HG03139 (cell line): Measurements from ENCODE around the gene TNFAIP1.

Experiments used
- ATAC-seq: cut with Tn5 transposase; IDR thresholded peaks from one replicate; pipeline ENCODE4 v1.9.1; 2021; ENCODE audit not compliant: unreplicated experiment

TNFAIP1 gene

GRCh38 chr17:28344435-28344901, 8.9 kb downstream of the TNFAIP1 start:
- ATAC-seq = no peak

- ATAC-seq = no peak
These were observed 10.0 kb downstream of the TNFAIP1 start for GRCh38 chr17:28345419-28346198.

GRCh38 chr17:28346199-28346580, 10.6 kb downstream of the TNFAIP1 start:
- no peak for ATAC-seq

- no peak for ATAC-seq
These were observed 11.2 kb downstream of the TNFAIP1 start for GRCh38 chr17:28346746-28347246.

GRCh38 chr17:28347261-28347891, 11.8 kb downstream of the TNFAIP1 start:
- no peak for ATAC-seq

- ATAC-seq = no peak
These were observed 13.4 kb downstream of the TNFAIP1 start for GRCh38 chr17:28348979-28349378.

- no peak for ATAC-seq
These were observed 14.7 kb downstream of the TNFAIP1 start for GRCh38 chr17:28350271-28350670.

GRCh38 chr17:28357061-28357900, 21.7 kb downstream of the TNFAIP1 start, which contains the start of gene POLDIP2:
Gene POLDIP2, minus strand, starts transcription at chr17:28357527. Its CDS starts 79 bp downstream, at chr17:28357448.
- peak; percentile 95 for ATAC-seq

GRCh38 chr17:28357901-28358197, 22.3 kb downstream of the TNFAIP1 start:
- no peak for ATAC-seq

- no peak for ATAC-seq
These were observed 27.6 kb downstream of the TNFAIP1 start for GRCh38 chr17:28363186-28363585.

- ATAC-seq = no peak
These were observed 28.5 kb downstream of the TNFAIP1 start for GRCh38 chr17:28363776-28364650.

GRCh38 chr17:28364665-28365363, 29.3 kb downstream of the TNFAIP1 start, which contains the start of gene SEBOX:
Gene SEBOX, minus strand, starts transcription at chr17:28365199. Its CDS starts 48 bp downstream, at chr17:28365151.
- no peak for ATAC-seq

- ATAC-seq = no peak
These were observed 29.9 kb downstream of the TNFAIP1 start for GRCh38 chr17:28365487-28365886.

GRCh38 chr17:28366605-28367004, 31.0 kb downstream of the TNFAIP1 start:
- no peak for ATAC-seq

GRCh38 chr17:28367641-28368305, 32.2 kb downstream of the TNFAIP1 start:
- no peak for ATAC-seq

- no peak for ATAC-seq
These were observed 32.8 kb downstream of the TNFAIP1 start for GRCh38 chr17:28368306-28368831.

GRCh38 chr17:28368915-28369683, 33.5 kb downstream of the TNFAIP1 start:
- ATAC-seq = no peak

- no peak for ATAC-seq
These were observed 34.1 kb downstream of the TNFAIP1 start for GRCh38 chr17:28369684-28370034.
